IPS DF 6.9 (cell line): Measurements from ENCODE around the gene GALNT17.

Experiments used
- DNase-seq: peaks from one replicate; pipeline ENCODE4 v3.0.0-alpha.2; 2013; ENCODE audit warnings: low read depth, low spot score
- H3K27ac ChIP-seq: one replicate; pipeline ENCODE4 v1.5.1; 2013; ENCODE audit warnings: low read length, control low read depth
- H3K27me3 ChIP-seq: 2 replicates; pipeline ENCODE4 v1.6.1; 2013; ENCODE audit warnings: mild to moderate bottlenecking, low read length; ENCODE audit not compliant: control insufficient read depth, insufficient read depth
- H3K36me3 ChIP-seq: 2 replicates; pipeline ENCODE4 v1.6.1; 2013; ENCODE audit warnings: low read length; ENCODE audit not compliant: control insufficient read depth, insufficient read depth
- H3K4me1 ChIP-seq: 2 replicates; pipeline ENCODE4 v1.6.1; 2013; ENCODE audit warnings: low read length; ENCODE audit not compliant: control insufficient read depth, insufficient read depth
- H3K4me3 ChIP-seq: 2 replicates; pipeline ENCODE4 v1.5.1; 2013; ENCODE audit warnings: mild to moderate bottlenecking, low read length
- H3K9me3 ChIP-seq: 2 replicates; pipeline ENCODE4 v1.6.1; 2013; ENCODE audit warnings: low read length, inconsistent platforms; ENCODE audit not compliant: control insufficient read depth, insufficient read depth
- WGBS: extraction: QIAGEN DNeasy Blood & Tissue Kit; methylation state at CpG from one replicate; pipeline ENCODE4 v1.1.7; 2013; ENCODE audit warnings: mixed read lengths, missing lambda C conversion rate; ENCODE audit not compliant: insufficient read length, insufficient coverage; 5-methylcytosine and 5-hydroxymethylcytosine counted together

GALNT17 gene

DNA sequence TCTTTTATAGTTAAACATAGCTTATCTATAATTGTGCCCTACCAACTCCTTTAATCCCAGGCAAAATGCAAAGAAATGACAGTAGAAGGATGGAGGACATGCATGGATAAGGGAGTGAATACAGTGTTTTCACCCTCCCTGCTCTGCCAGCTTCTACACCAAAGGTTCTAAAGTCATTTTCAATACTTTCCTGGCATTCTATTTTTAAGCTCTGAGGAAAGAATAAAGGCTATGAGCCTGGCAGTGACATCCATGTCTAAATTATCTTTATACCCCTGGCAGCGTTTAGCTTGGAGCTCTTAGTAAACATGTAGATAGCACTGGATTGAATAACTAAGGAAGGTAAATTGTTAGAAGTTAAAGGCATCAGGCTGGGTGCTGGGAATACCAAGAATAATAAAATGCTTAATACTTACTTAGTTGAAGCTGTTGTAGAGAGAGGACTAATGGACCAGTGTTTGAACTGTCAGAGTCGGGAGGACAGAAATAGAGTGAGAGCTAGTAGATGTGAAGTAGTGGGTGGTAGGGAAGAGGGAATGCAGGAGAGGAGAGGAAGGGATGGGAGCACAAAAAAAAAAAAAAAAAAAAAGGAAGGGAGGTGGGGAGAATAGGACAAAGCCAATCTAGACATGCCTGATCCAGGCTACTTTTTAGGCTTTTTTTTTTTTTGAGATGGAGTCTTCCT is 518.9 kb downstream of the GALNT17 start:
- no peak for DNase-seq
- Histone ChIP-seq H3K27me3 (no peaks in the 10 kb centered on the region), H3K4me1 (no peaks in the 10 kb centered on the region; the same call in 1 of the 2 replicates), H3K4me3 (no peak overlapping the region), H3K9me3 (no peaks in the 10 kb centered on the region), H3K27ac (no peak overlapping the region), H3K36me3 (no peaks in the 10 kb centered on the region)
- whole genome bisulfite sequencing: no CpG with 5 or more reads among the region's 2 CpGs

DNA sequence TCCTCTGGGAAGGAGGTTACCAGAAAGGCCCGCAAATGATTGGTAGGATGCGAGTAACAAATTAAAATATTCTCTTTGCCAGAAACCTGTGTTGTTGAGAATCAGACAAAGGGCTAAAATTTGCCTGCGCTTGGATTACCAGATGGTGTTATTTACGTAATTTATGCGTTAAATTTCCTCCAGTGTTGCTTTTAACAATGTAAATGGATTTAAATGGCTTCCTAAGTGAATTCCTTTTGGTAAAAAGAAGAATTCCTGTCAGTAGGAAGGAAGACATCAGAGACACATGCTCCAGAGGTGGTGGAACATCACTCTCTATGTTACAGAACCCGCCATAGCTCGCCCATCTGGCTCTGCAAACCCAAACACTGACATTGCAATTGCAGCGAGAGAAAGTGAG is 520.6 kb downstream of the GALNT17 start:
- Histone ChIP-seq H3K36me3 (no peaks in the 10 kb centered on the region), H3K4me3 (no peak overlapping the region), H3K27me3 (no peaks in the 10 kb centered on the region), H3K9me3 (no peaks in the 10 kb centered on the region), H3K4me1 (no peaks in the 10 kb centered on the region; the same call in 1 of the 2 replicates), H3K27ac (no peak overlapping the region)
- DNase-seq: no peak
- no CpG with 5 or more reads among the region's 8 CpGs for WGBS

DNA sequence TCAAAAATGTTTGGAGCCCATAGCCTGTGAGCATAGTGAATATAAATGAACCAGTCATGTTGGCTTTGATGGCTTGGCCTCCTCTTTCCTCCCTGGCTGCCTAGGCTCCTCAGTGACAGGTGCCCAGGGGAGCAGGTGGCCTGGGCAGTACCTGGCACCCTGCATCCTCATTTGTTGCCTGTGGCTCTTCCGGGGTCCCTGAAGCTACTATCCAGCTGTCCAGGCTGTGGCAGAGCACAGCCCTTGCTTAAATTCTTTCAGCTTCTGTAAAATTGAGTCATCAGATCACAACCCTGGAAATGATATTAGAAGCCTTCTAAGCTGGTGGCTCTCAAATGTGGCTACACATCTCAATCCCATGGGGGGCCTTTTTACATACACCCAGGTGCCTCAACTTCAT is 525.4 kb downstream of the GALNT17 start:
- no peak for DNase-seq
- Histone ChIP-seq H3K27me3 (no peaks in the 10 kb centered on the region), H3K4me3 (no peak overlapping the region), H3K36me3 (no peaks in the 10 kb centered on the region), H3K9me3 (no peaks in the 10 kb centered on the region), H3K4me1 (no peaks in the 10 kb centered on the region), H3K27ac (no peak overlapping the region)
- WGBS: no CpG with 5 or more reads among the region's 1 CpG

DNA sequence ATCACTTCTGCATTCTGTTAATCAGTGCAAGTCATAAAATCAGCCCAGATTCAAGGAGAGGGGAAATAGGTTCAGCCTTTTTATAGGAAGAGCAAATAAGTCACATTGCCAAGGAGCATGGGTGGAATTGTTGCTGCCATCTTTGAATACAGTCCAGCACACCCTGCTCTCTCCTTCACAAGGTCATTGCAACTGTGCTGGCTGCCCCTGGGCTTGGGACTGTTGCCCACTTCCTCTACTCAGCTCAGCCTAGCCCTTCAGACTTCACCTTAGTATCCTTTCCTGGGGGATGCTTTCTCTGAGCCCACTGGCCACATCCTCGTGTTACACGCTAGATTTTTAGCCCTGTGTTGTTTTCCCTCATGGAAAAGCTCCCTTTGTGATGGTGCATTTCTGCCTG is 527.7 kb downstream of the GALNT17 start:
- Histone ChIP-seq H3K4me1 (no peaks in the 10 kb centered on the region), H3K4me3 (no peak overlapping the region), H3K36me3 (no peaks in the 10 kb centered on the region), H3K27me3 (no peaks in the 10 kb centered on the region), H3K9me3 (no peaks in the 10 kb centered on the region), H3K27ac (no peak overlapping the region)
- WGBS: no CpG with 5 or more reads among the region's 2 CpGs
- DNase-seq: no peak

DNA sequence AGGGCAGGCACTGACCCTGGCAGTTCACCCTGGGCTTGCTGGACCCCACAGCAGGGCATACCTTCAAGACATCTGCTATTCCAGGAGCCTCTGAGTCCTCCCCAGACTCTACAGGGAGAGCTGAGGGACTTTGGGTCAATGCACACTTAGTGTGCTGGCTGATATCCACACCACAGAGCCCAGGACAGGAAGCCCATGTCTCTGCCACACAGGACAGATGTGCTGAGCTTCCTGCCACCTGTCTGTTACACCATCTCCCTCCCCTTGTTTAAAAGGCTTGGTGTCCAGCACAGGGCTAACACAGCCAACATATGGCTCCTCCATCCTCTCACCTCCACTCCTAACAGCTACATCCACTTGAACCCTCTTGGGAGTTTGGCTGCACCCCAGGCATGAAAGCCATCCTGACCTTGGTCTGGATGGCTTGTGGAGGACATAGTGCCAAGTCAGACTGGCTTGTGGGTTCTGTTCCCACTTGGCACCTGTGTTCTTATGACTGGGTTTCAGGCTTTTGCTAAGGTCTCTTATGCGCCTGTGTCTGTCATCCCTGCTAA is 529.8 kb downstream of the GALNT17 start:
- DNase-seq: no peak
- no CpG with 5 or more reads among the region's 1 CpG for WGBS
- no peaks in the 10 kb centered on the region for H3K9me3 ChIP-seq

DNA sequence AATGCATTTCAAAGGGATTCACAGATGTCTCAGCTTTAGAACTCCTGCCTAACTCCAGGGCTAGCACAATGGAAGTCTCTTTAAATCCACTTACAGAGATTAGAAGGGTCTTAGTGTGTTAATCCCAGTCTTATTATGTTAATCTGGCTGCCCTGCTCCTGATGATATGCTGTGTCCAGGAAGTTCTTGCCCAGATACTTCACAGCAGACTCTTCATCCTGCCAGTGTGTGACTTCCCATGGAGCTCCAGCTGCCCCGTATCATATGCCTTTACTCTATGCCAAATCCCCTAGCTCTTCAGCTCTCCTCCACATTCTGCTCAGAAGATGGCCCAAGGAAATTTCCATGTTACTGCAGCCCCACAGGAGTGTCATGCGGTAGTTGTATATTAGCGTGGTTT is 533.8 kb downstream of the GALNT17 start:
- no peak overlapping the region for H3K27ac ChIP-seq
- H3K36me3 ChIP-seq: no peaks in the 10 kb centered on the region
- no peak overlapping the region for H3K4me3 ChIP-seq
- DNase-seq: no peak
- no peaks in the 10 kb centered on the region for H3K4me1 ChIP-seq
- H3K27me3 ChIP-seq: no peaks in the 10 kb centered on the region
- no CpG with 5 or more reads among the region's 3 CpGs for WGBS
- no peaks in the 10 kb centered on the region for H3K9me3 ChIP-seq

More for the DNA sequence above, 529.8 kb downstream of the GALNT17 start:
- H3K27me3 ChIP-seq: no peaks in the 10 kb centered on the region
- no peaks in the 10 kb centered on the region for H3K36me3 ChIP-seq
- H3K4me3 ChIP-seq: no peak overlapping the region
- no peak overlapping the region for H3K27ac ChIP-seq
- no peaks in the 10 kb centered on the region for H3K4me1 ChIP-seq

DNA sequence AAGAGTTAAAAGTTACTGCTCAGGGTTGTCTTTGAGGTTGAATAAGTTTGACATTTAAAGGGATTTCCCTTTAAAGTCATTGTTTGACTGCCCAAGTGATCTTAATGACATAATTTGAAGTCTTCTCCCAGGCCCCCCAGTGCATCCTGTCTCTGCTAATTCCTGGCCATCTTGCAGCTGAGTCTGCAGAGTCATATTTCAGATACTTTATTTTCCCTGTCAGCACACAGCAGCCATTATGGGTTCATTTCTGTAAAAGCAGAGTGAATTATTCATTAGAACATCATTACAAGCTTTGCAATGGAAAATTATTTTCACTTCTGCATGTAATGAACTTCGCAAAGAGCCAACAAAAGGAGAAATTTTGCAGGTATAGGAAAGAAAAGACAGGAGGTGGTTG is 536.6 kb downstream of the GALNT17 start:
- no CpG with 5 or more reads among the region's 1 CpG for WGBS
- DNase-seq: no peak

DNA sequence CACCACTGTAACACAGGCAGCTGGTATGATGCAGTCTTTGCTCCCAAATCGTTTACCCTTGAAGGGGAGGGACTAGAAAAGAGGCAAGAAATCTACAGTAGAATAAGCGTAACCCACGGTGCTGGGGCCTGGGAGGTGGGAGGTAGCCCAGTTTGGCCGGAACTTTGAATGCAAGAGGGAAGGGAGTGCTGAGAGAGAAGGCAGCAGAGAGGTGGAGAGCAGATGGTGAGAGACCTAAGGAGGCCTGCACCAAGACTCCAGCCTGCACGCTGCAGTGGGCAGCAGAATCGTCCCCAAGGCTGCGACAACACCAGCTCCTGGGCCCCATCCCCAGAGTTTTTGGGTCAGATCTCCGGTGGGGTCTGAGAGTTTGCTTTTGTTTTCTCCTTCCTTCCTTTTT is 547.5 kb downstream of the GALNT17 start:
- no peaks in the 10 kb centered on the region for H3K9me3 ChIP-seq
- H3K4me1 ChIP-seq: 0 out of 2 replicates have a peak, but pooled peaks cover 3% of the 10 kb centered on the region
- H3K27ac ChIP-seq: no peak overlapping the region
- H3K4me3 ChIP-seq: no peak overlapping the region
- no peak for DNase-seq
- no peaks in the 10 kb centered on the region for H3K27me3 ChIP-seq
- peaks cover 3% of the 10 kb centered on the region for H3K36me3 ChIP-seq
- no CpG with 5 or more reads among the region's 8 CpGs for WGBS

More for the DNA sequence above, 536.6 kb downstream of the GALNT17 start:
- Histone ChIP-seq H3K9me3 (no peaks in the 10 kb centered on the region), H3K27me3 (no peaks in the 10 kb centered on the region), H3K4me3 (no peak overlapping the region), H3K4me1 (no peaks in the 10 kb centered on the region), H3K27ac (no peak overlapping the region), H3K36me3 (no peaks in the 10 kb centered on the region)

DNA sequence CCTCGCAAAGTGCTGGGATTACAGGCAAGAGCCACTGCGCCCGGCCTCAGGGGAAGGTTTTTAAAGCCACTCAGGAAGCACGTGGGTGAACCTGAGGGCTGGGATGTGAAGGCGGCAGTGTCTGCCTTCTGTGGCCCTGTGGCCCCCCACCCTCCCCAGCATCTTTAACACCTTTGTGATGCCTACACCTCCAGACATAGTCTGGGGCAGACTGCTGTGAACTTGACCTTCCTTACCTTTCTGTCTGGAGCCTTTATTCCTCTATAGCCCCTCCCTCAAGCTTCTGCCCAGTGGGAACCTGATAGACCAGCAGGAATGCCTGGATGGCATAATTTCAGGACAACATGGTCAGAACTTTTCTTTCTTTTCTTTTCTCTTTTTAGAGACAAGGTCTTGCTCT is 550.2 kb downstream of the GALNT17 start:
- Histone ChIP-seq H3K9me3 (no peaks in the 10 kb centered on the region), H3K4me1 (0 out of 2 replicates have a peak, but pooled peaks cover 3% of the 10 kb centered on the region), H3K27ac (no peak overlapping the region), H3K27me3 (no peaks in the 10 kb centered on the region), H3K4me3 (no peak overlapping the region), H3K36me3 (no peaks in the 10 kb centered on the region)
- no peak for DNase-seq
- no CpG with 5 or more reads among the region's 5 CpGs for WGBS

DNA sequence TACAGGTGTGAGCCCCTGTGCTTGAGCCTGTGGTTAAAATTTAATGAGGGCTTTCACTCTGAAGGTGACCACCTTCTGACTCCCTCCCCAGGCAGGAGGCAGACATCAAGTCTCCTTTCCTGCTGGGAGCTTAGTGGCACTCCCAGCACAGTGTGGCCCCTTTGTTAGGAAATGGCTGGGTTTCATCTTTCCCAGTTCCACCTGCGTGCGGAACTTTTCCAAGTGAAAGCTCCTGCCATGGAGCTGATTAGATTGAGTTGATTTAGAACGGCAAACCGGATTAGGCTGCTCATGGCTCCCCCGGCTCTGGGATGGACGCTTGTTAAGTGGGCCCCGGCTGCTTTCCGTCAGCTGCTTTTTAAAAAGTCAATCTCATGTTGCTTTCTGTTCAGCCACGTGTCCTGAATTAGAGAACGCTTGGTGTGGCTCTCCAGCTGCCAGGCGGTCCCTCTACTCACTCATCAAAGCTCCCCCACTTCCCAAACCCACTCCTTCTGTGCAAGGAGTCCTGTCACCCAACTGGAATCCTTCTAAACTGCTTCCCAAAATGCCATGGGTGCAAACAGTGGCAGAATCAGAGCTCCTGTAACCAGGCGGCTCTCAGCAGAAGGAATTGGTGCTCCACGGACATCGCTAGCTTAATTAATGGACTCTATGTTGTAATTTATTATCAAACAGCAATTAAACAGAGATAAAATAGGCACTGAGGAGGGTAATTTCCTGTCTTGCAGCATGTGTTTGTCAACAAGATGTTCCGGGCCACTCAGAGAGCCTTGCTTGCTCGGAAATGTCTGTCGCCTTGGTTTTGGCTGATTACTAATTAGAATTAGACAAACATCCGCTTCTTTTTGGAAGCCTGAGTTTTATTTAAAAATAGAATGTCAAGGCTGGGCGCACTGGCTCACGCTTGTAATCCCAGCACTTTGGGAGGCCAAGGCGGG is 551.2 kb downstream of the GALNT17 start:
- Histone ChIP-seq H3K27me3 (no peaks in the 10 kb centered on the region), H3K27ac (no peak overlapping the region)
- WGBS: no CpG with 5 or more reads among the region's 21 CpGs

More for the DNA sequence above, 551.2 kb downstream of the GALNT17 start:
- Histone ChIP-seq H3K36me3 (no peaks in the 10 kb centered on the region), H3K4me1 (0 out of 2 replicates have a peak, but pooled peaks cover 3% of the 10 kb centered on the region), H3K9me3 (no peaks in the 10 kb centered on the region), H3K4me3 (no peak overlapping the region)
- DNase-seq: no peak
